Ectodermal cell (in vitro differentiated cells): ENCODE results near the gene IFNA6.
A peak's percentile ranks its signal among the peaks of the same experiment; 100 is the strongest.
"Not testable (repeated sequence)": the region's sequence is repeated elsewhere in the genome, so short reads cannot be mapped to it uniquely, and the experiment has no call there.

Experiments used
- H3K27ac ChIP-seq: 2 replicates; pipeline ENCODE4 v1.7.0; 2013; ENCODE audit warnings: mild to moderate bottlenecking, low read depth, low read length; ENCODE audit not compliant: insufficient read depth, poor library complexity, severe bottlenecking
- H3K27me3 ChIP-seq: 2 replicates; pipeline ENCODE4 v1.7.0; 2013; ENCODE audit warnings: mild to moderate bottlenecking, low read length; ENCODE audit not compliant: insufficient read depth, control insufficient read depth, poor library complexity, severe bottlenecking
- H3K36me3 ChIP-seq: one replicate; pipeline ENCODE4 v1.7.0; 2013; ENCODE audit warnings: low read length; ENCODE audit not compliant: control insufficient read depth, insufficient read depth
- H3K4me1 ChIP-seq: one replicate; pipeline ENCODE4 v1.7.0; 2013; ENCODE audit warnings: low read length; ENCODE audit not compliant: control insufficient read depth, insufficient read depth
- H3K4me3 ChIP-seq: 2 replicates; pipeline ENCODE4 v1.7.0; 2013; ENCODE audit warnings: low read depth, low read length, control low read depth; ENCODE audit not compliant: insufficient read depth
- H3K9me3 ChIP-seq: 2 replicates; pipeline ENCODE4 v1.7.0; 2013; ENCODE audit warnings: mild to moderate bottlenecking, low read length, moderate library complexity; ENCODE audit not compliant: control insufficient read depth
- WGBS, 2 experiments: methylation state at CpG; one replicate each; pipeline ENCODE4 v1.1.7; 2013; ENCODE audit warnings: missing lambda C conversion rate in 2 of 2; 5-methylcytosine and 5-hydroxymethylcytosine counted together

IFNA6 gene

DNA sequence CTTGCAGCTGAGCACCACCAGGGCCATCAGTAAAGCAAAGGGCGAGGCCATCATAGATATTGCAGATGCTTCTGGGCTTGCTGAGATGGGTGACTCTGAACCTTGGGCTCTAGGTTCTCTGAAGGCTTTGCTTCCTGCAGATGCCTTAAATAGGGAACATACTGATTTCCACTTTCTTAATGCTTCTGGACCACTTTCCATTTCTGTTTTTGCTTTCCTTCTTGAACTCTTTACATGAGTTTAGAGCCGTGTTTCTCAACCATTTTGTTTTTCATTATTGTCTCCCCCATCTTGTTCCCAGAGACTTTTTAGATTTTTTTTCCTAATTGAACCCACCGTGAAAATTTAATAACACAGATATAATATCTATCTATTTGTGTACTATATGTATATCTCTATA is 17.3 kb upstream of the IFNA6 start, which contains the start of gene IFNA13:
Gene IFNA13, minus strand, starts transcription at position 101 of the 400 bp plus-strand sequence. Its CDS starts 47 bp downstream, at position 54.
- Histone ChIP-seq H3K9me3 (no peaks in the 10 kb centered on the region), H3K27ac (no peak within 1 kb of the TSS), H3K4me3 (no peak within 1 kb of the TSS), H3K4me1 (no peaks in the 10 kb centered on the region), H3K36me3 (no peaks in the 10 kb centered on the region), H3K27me3 (no peaks in the 10 kb centered on the region)
- 89 to 93% methylated on average over 2 of the region's 3 CpGs for WGBS, 2 experiments

DNA sequence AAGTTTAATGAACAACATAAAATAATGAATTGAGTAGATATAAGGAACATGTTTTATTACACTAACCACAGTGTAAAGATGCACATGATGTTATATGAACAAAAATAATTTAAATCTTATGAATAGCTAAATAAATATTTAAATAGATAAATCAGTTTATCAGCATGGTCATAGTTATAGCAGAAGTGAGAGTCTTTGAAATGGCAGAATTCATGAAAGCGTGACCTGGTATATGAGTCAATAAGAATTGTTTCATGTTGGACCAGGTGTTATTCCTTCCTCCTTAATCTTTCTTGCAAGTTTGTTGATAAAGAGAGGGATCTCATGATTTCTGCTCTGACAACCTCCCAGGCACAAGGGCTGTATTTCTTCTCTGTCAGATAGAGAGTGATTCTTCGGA is 16.5 kb upstream of the IFNA6 start:
- 87 to 89% methylated on average over 1 of the region's 2 CpGs for WGBS, 2 experiments
- H3K27ac ChIP-seq, H3K4me3 ChIP-seq, H3K4me1 ChIP-seq, H3K9me3 ChIP-seq, H3K36me3 ChIP-seq, H3K27me3 ChIP-seq: not testable (repeated sequence)

DNA sequence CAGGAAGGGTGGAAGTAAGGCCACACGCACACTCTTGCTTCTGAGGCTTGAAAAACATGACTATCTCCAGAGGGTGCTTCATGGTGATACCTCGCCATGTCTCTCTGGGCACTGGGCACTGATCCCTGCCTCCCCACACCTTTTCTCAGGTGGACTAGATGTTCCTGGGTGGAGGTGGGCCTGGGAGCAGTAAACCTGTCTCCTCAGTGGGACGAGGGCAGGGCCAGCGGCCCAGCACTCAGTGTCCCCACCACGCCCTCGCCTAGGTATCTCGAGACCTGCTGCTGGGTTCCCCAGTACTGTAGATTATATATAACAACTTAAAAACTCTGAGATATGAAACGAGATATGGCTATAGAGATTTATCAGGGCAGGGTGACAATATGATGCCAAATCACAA is 11.6 kb upstream of the IFNA6 start:
- Histone ChIP-seq H3K27me3 (no peaks in the 10 kb centered on the region), H3K4me1 (no peaks in the 10 kb centered on the region), H3K27ac (no peak overlapping the region), H3K9me3 (no peaks in the 10 kb centered on the region), H3K36me3 (no peaks in the 10 kb centered on the region), H3K4me3 (no peak overlapping the region)
- WGBS, 2 experiments = 93 to 95% methylated on average over 4 to 7 of the region's 8 CpGs

DNA sequence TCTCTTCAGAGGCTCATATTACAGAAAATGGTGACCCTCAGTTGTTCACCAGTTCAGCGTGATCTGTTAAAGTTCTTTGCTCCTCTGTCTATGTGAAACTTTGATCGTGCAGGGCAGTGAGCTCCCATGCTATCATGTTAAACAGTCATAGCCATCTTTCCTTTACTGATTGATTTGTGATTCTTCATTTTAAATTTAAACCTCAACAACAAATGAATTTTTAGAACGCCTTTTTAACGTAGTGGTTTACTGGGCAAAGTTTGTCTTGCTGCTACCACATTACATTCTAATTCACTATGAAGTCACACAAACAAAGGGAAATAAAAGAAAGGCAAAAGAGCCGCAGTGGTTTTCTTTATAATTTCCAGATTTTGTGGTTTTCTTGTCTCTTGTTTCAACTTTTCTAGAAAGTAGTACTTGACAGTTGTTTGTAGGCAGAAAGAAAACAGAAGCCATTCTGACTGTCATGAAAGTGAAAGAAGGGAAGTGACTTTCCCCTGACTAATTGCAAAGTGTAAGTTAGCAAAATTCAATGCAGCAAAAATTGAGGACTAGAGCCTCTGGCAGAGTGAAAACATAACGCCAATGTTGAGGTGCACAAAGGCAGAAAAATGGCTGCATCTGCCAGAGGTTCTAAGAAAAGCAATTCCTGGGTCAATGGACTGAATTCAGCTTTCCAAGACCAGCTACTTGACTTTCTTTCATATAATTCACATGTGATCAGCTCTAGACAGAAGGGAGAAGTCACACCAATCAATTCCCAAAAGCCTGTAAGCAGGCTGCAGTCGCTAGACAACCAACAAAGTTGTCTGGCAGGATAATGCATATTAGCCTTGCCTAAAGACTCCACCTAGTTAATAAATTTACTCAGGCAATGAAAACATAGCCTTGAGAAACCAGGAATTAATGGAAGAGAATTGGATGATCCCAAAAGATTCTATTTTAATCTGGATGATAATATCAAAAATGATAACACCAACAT is 7.1 kb upstream of the IFNA6 start:
- H3K4me3 ChIP-seq = no peak overlapping the region
- no peak overlapping the region for H3K27ac ChIP-seq
- 92% methylated on average over 7 of the region's 7 CpGs for WGBS, 2 experiments
- H3K9me3 ChIP-seq = no peaks in the 10 kb centered on the region
- H3K4me1 ChIP-seq = no peaks in the 10 kb centered on the region
- no peaks in the 10 kb centered on the region for H3K36me3 ChIP-seq
- no peaks in the 10 kb centered on the region for H3K27me3 ChIP-seq

DNA sequence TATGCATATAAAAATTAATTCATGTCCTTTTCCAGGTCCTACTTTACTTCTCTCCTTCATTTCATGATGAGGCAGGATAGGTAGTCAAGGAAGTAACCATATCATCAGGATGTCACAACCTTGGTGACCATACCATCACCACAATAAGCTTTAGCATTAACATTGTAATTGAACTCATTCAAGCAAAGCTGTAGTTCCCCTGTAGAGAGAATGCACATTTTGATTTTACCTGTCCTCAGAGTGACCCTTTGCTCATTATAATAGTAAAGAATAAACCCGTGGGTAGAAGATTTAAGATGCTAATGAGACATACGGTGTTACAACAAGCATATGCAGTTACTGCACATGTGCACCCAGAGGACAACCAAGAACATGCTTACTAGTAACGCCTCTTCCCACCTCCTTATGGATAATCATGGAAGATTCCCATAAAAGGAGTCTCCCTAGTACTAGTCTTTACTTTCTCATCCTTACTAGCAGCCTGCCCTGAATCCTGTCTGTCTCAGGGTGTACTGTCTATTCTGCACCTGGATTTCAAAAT is 2.2 kb downstream of the IFNA6 start:
- no peak overlapping the region for H3K27ac ChIP-seq
- no peak overlapping the region for H3K4me3 ChIP-seq
- H3K36me3 ChIP-seq = no peaks in the 10 kb centered on the region
- no peaks in the 10 kb centered on the region for H3K9me3 ChIP-seq
- no peaks in the 10 kb centered on the region for H3K4me1 ChIP-seq
- WGBS, 2 experiments = 82% methylated on average over 3 of the region's 3 CpGs
- H3K27me3 ChIP-seq = no peaks in the 10 kb centered on the region

DNA sequence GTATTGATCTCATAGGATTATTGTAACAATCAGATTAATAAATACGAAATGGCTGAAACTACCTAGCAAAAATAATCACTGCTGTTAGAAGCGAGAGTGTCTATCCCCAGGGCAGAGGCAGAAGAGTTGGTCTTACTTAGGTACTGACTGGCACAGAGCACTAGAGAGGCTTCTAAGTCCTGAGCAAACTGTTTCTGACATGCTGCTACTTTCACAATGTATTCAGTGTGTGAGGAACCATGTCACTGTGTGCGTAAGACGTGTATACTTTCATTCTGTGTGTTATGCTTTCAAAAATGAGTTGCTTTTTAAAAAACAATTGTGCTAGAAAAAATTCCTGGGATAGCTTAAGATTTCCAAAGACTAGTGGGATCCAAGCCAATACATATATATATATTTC is 10.0 kb downstream of the IFNA6 start:
- Histone ChIP-seq H3K9me3 (no peaks in the 10 kb centered on the region), H3K27ac (no peak overlapping the region), H3K4me1 (no peaks in the 10 kb centered on the region), H3K4me3 (no peak overlapping the region), H3K27me3 (no peaks in the 10 kb centered on the region), H3K36me3 (no peaks in the 10 kb centered on the region)
- 91 to 93% methylated on average over 4 of the region's 4 CpGs for WGBS, 2 experiments

DNA sequence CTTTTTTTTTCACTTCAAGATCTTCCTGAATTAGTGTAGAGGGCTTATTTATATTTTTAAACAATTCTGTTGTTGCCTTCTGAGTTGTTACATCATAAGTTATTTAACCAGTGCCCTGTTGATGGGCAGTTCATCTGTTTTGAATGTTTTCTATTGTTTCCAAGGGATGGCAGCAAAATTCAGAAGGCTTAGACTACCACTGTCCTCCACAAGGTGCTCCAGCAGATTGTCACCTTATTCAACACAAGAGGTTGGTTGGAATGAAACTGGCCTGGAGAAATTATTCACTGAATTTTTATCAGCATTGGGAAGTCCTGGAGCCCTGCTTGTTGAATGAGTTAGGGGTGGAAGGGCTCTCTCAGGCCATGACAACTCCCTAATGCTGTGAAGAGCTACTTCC is 14.2 kb downstream of the IFNA6 start:
- no peaks in the 10 kb centered on the region for H3K27me3 ChIP-seq
- H3K4me1 ChIP-seq = peaks cover 17% of the 10 kb centered on the region
- peaks cover 5% of the 10 kb centered on the region for H3K36me3 ChIP-seq
- no peak overlapping the region for H3K4me3 ChIP-seq
- no peak overlapping the region for H3K27ac ChIP-seq
- H3K9me3 ChIP-seq = no peaks in the 10 kb centered on the region

DNA sequence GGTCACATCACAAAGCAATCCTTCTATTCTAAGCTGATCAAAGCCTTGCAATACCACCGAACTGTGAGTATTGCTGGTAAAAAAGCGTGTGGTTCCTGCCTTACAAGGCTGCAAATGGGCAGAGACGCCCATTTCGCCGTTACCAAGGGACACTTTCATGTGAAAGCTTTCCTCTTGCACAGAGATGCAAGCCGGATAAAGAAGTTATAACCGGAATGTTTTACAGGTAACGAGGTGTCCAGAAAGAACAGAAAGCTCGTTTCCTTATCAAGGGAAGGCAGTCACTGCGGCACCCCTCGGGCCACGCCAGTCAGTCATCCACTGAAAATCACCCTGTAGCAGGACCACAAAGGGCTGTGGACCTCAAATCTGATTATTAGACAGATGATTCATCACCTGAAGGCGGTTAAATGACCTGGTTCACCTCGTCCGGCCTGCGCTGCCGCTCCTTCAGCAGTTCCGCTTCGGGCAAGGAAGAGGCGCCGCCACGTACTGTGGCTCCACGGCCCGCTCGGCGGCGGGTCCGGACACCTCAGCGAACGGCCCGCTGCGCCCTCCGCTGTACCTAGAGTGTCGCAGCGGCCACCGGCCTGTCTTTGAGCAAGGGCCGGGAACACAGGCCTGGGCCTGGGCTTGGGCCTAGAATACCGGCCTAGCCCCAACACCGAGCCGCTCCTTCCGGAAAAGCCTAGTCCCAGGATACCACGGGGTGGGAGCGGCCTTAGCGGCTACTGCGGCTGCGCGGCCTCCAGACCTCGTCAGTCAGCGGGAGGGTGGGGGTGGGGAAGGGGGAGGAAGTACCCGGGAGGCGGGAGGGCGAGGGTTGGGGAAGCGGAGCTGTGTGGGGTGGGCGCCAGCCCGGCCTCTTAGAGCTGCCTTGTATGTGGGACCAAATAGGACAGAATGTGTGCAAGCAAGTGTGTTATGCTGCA is 15.7 kb downstream of the IFNA6 start, which contains the start of gene KLHL9:
Gene KLHL9, minus strand, starts transcription at position 704 of the 932 bp plus-strand sequence. Its CDS starts 545 bp downstream, at position 159.
- 1% methylated on average over 55 of the region's 55 CpGs for WGBS, 2 experiments
- no peaks in the 10 kb centered on the region for H3K27me3 ChIP-seq
- H3K27ac ChIP-seq = peak within 1 kb of the TSS; percentile 76
- H3K4me1 ChIP-seq = peaks cover 20% of the 10 kb centered on the region
- H3K36me3 ChIP-seq = peaks cover 5% of the 10 kb centered on the region
- H3K4me3 ChIP-seq = peak within 1 kb of the TSS; percentile 72
- H3K9me3 ChIP-seq = no peaks in the 10 kb centered on the region

DNA sequence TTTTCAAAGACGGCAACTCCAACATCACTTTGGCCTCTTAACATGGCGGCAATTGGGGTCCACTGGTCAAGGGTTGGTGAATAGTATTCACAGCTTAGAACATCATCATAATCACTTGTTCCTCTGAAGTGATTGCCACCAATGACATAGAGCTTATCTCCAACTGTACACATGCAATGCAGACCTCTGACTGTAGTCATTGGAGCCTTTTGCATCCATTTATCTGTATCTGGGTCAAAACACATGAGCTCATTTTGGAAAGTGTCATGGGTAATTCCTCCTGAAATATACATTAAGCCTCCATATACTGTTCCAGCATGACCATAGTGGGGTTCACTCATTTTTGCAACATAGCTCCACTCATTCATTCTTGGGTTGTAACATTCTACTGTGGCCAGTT is 17.5 kb downstream of the IFNA6 start:
- WGBS, 2 experiments = 95 to 100% methylated on average over 2 of the region's 2 CpGs
- no peaks in the 10 kb centered on the region for H3K9me3 ChIP-seq
- peaks cover 5% of the 10 kb centered on the region for H3K36me3 ChIP-seq
- no peaks in the 10 kb centered on the region for H3K27me3 ChIP-seq
- peaks cover 20% of the 10 kb centered on the region for H3K4me1 ChIP-seq
- H3K27ac ChIP-seq = no peak overlapping the region
- H3K4me3 ChIP-seq = peak overlapping the region; percentile 72
